Measurements from ENCODE around the gene GTPBP4.
A peak's percentile ranks its signal among the peaks of the same experiment; 100 is the strongest.

GTPBP4 gene

DNA sequence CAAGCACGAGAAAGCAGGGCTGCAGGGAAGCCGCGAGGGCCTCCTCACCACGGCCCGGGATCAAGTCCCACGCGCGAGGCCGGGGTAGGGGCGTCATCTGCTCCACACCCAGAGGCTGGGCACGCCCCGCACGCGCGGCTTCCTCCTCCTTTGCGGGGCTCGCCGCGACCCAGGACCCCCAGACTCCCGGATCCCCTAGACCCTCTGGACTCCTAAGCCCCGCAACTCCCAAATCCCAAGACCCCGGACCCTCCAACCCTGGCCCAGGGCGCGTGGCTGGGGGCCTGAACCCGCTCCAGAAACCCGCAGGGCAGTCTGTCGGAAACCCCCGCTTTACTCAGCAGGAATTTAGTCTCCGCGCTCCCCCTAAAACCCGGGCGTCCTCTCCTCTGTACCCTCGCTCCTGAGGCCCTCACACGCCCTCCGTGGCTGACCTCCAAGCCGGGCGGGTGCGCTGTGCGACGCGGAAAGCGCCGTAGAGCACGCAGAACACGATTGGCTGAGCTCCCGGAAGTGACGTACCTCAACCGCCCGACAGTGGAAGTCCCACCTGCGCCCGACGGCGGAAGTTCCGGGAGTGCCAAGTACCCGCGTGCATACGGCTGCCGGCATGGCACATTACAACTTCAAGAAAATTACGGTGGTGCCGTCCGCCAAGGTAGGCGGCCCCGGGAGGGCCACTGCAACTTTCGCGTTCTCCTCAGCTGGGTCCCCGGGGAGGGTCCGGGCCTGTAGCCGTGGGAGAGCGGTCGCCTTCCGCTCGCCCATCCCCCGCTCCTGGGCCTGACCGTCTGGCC, at the start of gene GTPBP4:
Gene GTPBP4 (plus strand): TSS at position 565 of the 797 bp plus-strand sequence. CDS start 46 bp downstream, at position 611.
- DNase-seq, result peak; percentile 96

GRCh38 chr10:938941-939678, 49.1 kb upstream of the GTPBP4 start:
- DNase-seq, result no peak

DNA sequence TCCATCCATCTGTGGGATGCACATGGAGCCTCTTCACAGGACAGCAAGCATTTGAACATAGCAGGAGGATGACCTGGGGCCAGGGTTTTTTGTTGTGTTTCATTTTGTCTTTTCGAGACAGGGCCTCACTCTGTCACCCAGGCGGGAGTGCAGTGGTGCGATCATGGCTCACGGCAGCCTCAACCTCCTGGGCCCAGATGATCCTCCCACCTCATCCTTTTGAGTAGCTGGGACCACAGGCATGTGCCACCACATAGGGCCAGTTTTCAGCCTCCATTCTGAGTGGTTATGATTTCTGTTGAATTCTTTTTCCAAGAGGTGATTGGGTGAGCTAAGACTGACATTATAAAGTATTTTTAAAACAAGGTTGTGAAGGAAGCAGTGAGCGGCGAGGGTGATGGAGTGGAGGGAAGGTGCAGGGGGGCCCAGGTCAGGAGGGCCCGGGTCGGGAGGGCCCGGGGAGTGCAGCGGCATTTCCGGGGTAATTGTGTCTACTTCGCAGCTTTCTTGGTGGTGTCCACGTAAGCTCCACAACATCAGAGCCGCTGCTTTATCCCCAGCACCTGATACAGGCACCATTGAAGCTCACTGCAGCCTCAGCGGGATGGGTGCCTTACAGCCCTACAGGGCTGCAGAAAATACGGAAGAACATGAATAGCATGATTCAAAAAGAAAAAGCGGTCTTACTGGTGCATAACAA, 44.8 kb upstream of the GTPBP4 start:
- DNase-seq, result no peak

GRCh38 chr10:944034-944831, 44.0 kb upstream of the GTPBP4 start:
- peak; percentile 90 for DNase-seq

DNA sequence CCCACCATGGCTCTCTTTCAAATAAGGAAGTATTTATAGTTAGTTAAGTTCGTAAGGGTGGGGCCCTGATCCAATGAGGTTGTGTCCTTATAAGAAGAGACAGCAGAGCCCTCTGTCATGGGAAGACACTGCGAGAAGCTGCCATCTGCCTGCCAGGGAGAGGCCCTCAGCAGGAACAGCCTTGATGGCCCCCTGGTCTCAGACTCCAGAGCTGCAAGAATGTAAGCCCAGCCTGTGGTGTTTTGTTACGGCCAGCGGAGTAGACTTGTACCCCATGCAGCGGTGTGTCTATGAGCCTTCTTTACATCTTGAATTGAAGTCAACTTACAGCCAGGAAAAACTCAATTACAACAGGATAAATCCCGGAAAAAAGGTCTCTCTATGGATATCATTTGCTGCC, 42.5 kb upstream of the GTPBP4 start:
- DNase-seq, result no peak

- peak; percentile 44 for DNase-seq
These were observed 41.2 kb upstream of the GTPBP4 start for GRCh38 chr10:947051-947450.

DNA sequence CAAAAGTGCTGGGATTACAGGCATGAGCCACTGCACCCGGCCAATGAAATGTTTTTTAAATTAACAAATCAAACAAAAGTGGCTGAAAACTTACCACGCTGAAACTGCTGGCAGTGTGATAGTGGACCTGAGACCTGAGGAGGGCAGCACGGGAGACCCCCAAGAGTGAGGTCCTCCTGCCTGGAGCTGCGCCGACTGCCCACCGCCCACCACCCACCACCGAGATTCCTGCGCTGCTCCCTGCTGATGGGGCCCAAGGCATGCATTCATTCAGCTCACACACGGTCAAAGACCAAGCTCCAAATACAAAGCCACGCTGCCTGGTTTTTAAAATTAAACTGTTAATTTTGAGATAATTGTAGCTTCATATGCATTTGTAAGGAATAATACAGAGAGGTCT, 40.4 kb upstream of the GTPBP4 start:
- no peak for DNase-seq

GRCh38 chr10:948347-948746, 39.9 kb upstream of the GTPBP4 start:
- no peak for DNase-seq

GRCh38 chr10:949446-949845, 38.8 kb upstream of the GTPBP4 start:
- no peak for DNase-seq

DNA sequence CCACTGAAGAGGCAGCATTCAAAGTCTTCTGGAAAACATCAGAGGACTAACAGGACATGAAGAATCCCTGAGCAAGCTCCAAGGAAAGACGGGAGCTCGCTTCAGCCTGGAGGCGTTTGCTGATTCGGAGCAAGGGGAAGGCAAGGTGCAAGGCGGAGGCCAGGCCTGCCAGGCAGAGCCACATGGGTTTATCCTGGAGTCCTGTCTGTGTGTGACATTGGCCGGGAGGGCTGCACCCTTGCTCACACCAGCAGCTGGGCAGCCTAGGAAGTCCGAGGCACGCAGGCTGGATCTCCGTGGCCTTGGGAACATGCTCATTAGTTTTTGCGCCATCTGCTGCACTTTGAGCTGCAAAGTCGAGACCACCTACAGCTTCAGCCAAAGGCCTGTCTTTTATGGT, 34.4 kb upstream of the GTPBP4 start:
- no peak for DNase-seq

- no peak for DNase-seq
These were observed 33.8 kb upstream of the GTPBP4 start for GRCh38 chr10:954396-954795.

- no peak for DNase-seq
These were observed 33.0 kb upstream of the GTPBP4 start for GRCh38 chr10:955127-955819.

DNA sequence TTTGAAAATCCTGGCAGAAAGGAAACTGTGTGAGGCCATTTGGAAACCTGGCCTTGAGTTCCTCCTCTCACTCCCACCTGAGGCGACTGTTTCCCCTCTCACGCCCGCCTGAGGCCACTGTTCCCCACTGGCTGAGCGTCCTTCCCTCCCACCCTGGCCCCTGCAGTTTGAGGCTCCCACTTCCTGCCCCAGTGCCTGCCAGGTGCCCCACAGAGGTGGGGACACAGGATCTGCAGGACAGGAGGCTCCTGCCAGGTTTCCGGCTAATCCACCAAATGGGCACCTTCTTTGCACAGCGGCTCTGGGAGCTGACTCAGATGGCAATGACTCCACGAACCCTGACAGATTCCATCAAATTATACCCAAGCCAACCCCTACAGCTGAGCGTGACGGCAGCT, 32.4 kb upstream of the GTPBP4 start:
- DNase-seq, result no peak

DNA sequence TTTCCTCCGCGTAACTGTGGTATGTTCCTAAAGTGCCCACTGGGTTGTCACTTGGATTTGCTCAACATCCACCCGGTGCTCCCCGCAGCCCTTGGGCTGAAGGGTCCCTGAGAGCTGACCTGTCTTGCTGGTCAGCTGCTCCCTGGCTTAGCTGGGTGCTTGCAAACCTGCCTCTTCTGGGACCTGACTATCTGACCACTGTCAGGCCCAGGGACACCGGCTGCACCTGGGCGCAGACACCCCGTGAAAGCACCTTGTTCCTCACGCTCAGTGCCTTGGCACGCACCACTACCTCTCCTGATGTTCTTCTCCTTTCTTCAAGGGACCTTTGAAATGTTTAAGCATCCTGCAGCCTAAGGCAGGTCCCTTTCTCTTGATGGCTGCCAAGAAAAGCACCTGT, 30.1 kb upstream of the GTPBP4 start:
- no peak for DNase-seq

- DNase-seq, result no peak
These were observed 29.4 kb upstream of the GTPBP4 start for GRCh38 chr10:958856-959255.

DNA sequence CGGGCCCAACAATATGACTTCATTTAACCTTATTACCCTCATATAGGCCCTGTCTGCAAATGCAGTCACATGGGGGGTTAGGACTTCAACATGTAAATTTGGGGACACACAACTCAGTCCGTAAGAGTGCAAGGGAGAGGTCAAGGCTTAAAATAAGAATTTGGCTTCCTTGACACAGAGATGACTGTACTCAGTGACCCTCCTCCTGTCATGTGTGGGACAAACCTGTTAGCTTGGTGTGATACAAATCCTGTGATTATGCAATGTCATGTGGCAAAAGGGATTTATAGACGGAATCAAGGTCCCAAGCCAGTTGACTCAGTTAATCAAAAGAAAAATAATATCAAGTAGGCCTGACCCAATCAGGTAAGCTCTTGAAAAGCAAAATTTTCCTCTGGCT, 25.9 kb upstream of the GTPBP4 start:
- DNase-seq, result no peak

DNA sequence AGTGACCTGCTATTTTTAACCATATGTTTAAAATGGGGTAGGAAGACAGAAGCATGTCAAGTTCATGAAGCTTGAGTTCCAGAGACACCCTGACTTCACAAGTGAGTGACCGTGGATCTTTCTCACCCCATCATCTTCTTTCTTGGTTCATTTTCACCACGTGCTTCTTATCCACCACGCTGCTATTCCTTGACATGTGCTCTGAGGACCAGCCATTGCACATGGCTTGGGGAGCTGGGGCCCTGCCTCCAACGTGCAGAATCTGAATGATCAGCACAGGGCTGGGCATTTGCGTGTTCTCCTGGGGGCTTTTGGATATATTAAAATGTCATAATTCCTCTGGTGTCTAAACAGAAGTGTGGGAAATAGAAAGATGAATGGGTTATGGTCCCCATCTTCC, 25.0 kb upstream of the GTPBP4 start:
- DNase-seq, result no peak

DNA sequence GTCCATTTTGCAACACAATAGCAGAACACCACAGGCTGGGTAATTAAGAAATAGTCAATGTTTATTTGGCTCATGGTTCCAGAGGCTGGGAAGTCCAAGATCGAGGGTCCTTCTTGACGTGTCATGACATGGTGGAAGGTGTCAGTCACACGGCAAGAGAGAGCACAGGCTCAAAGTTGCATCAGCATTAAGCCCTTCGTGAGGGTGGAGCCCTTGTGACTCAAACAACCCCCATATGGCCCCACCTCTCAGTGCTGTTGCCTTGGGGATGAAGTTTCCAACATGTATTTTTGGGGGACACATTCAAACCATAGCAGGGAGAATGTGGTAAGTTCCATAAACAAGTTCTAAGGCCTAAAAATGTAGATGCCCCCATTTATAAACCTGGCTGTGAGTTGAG, 24.6 kb upstream of the GTPBP4 start:
- DNase-seq, result no peak

DNA sequence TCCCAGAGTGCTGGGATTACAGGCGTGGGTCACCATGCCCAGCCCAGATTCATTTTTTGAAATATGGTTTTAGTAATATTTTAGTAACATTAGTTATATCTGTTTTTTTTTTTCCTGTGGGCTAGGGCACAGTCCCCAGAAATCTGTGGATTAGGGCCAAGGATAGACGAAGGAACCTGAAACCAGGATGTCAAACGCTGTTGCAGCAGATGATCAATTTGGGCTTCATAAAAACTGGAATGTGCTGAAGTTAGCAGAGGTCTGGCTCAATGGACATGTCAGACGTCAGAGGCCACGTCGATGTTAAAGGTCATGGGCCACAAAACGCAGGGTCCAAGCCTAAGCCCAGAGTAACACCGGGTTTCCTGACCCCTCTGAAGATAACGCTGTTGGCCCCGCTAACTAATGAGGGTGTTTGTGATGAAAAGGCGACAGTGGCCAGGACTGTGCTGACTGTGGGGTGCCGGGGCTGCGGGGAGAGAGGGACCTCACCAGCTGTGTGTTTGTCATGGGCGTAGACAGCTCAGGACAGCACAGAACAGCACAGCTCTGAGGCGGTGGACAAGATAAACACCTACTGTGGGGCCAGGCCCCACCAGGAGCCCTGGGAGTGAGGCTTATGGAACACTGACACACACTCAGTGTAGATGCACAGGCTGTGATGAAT, 23.8 kb upstream of the GTPBP4 start:
- DNase-seq, result no peak

DNA sequence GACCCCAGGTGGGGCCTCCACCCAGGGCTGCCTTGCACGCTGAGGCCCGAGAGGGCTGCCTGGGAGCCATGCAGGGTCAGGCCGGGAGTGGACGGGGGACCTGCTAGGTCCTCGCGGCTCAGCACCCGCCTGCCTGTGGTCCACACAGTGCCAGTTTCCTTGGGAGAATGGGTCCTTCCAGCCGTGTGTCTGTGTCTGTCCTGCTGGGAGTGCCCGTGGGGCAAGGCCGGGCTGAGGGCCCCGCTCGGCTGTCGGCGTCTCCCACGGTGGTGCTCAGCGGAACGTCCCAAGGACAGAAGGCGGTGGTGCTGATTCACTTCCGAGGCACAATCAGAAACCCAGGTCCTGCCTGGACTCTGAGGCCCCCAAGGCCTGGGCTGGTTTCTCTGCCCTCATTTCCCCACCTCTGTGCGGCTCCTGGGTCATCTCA, 23.2 kb upstream of the GTPBP4 start:
- no peak for DNase-seq

DNA sequence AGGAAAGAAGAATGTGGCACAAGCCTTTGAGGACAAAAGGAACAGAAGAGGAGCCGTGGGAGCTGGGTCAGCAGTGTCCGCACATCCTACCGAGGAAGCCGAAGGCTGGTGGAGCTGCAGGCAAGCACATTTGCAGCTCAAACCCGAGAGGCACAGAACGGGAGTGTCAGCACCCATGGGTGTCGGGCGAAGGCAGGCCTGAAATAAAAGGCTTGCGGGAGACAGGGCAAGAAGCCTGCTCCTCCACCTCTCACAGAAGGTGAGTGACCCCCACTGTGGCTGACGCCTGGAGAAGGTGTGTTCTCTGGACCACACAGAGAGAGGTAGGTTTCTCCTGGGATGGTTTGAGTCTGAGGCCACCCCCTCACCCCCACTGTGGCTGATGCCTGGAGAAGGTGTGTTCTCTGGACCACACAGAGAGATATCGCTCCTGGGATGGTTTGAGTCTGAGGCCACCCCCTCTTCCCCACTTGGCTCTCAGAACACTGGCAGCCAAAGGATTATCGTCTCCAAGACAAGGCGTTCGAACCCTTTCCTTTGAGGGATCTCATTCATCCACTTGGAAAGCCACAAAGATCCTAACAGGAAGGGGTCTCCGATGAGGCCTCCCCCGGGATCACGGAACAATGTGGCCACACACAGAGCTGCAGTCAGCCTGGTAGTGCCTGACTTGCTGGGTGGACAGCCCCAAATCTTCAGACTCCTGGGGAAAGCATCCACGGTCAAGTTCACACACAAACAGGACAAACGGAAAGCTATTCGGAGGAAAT, 21.6 kb upstream of the GTPBP4 start:
- DNase-seq, result no peak

Data from MV-4-11 (cell line).